NCI-H1436 (cell line): ENCODE measurements around the gene IL1B.

ENCODE experiments used
- DNase-seq: peaks from one replicate; lab custom pipeline; 2025; lab: John Stamatoyannopoulos, UW

The IL1B gene

GRCh38 chr2:112803691-112804521, 32.7 kb downstream of the IL1B start:
- DNase-seq, result no peak

GRCh38 chr2:112800881-112801583, 35.5 kb downstream of the IL1B start:
- no peak for DNase-seq

- DNase-seq, result no peak
Measured at GRCh38 chr2:112798979-112799975, 37.3 kb downstream of the IL1B start.

- no peak for DNase-seq
Measured at GRCh38 chr2:112796486-112796885, 40.1 kb downstream of the IL1B start.

GRCh38 chr2:112795774-112796173, 40.8 kb downstream of the IL1B start:
- DNase-seq, result peak; percentile 9

GRCh38 chr2:112794841-112795240, 41.7 kb downstream of the IL1B start:
- no peak for DNase-seq

- DNase-seq, result no peak
Measured at GRCh38 chr2:112794131-112794733, 42.3 kb downstream of the IL1B start.

- no peak for DNase-seq
Measured at GRCh38 chr2:112793449-112793978, 43.1 kb downstream of the IL1B start.

- no peak for DNase-seq
Measured at GRCh38 chr2:112792419-112792818, 44.2 kb downstream of the IL1B start.

GRCh38 chr2:112791693-112792230, 44.8 kb downstream of the IL1B start:
- DNase-seq, result no peak

- DNase-seq, result no peak
Measured at GRCh38 chr2:112791019-112791418, 45.6 kb downstream of the IL1B start.

- DNase-seq, result no peak
Measured at GRCh38 chr2:112790305-112790704, 46.3 kb downstream of the IL1B start.

GRCh38 chr2:112789186-112789585, 47.4 kb downstream of the IL1B start:
- DNase-seq, result no peak

GRCh38 chr2:112788653-112789052, 47.9 kb downstream of the IL1B start:
- no peak for DNase-seq

- DNase-seq, result no peak
Measured at GRCh38 chr2:112787729-112788393, 48.7 kb downstream of the IL1B start.

- DNase-seq, result no peak
Measured at GRCh38 chr2:112787294-112787693, 49.3 kb downstream of the IL1B start.

GRCh38 chr2:112784199-112785189, 52.1 kb downstream of the IL1B start, which contains the start of gene IL1A:
TSS of gene IL1A (minus strand) at chr2:112784493. CDS start at chr2:112783770, 723 bp downstream.
- no peak for DNase-seq

- DNase-seq, result no peak
Measured at GRCh38 chr2:112783187-112783714, 53.3 kb downstream of the IL1B start.

- no peak for DNase-seq
Measured at GRCh38 chr2:112782234-112782799, 54.3 kb downstream of the IL1B start.
